HL-60 (cell line): Measurements from ENCODE around the gene FAM227B.

Experiments
- DNase-seq, 2 experiments: peaks; one replicate each; pipeline ENCODE4 v3.0.0-alpha.2; 2010 to 2020; ENCODE audit warnings: low read depth in 1 of 2, low spot score in 1 of 2
- H3K27ac ChIP-seq: fragments of 250-450 bp; sonication (Bioruptor Pico); replicated peaks from 2 replicates; pipeline ENCODE4 v1.5.1; 2020; ENCODE audit warnings: mild to moderate bottlenecking, moderate library complexity
- H3K27me3 ChIP-seq: fragments of 250-450 bp; sonication (Bioruptor Pico); 2 replicates; pipeline ENCODE4 v1.5.1; 2021; ENCODE audit warnings: mild to moderate bottlenecking, moderate library complexity; ENCODE audit not compliant: insufficient read depth, poor library complexity, severe bottlenecking
- H3K4me3 ChIP-seq: replicated peaks from 2 replicates; pipeline ENCODE4 v1.5.1; 2011; ENCODE audit warnings: mild to moderate bottlenecking, control low read depth, low read length; ENCODE audit not compliant: insufficient read depth
- CTCF ChIP-seq: IDR thresholded peaks from one replicate; pipeline ENCODE4 v1.5.1; 2011; ENCODE audit warnings: low read length, control low read depth, inconsistent platforms; ENCODE audit not compliant: insufficient read depth
- GABPA ChIP-seq: IDR thresholded peaks from 2 replicates; pipeline ENCODE4 v1.6.1; 2012; ENCODE audit warnings: low read depth
- POLR2AphosphoS5 ChIP-seq: IDR thresholded peaks from 2 replicates; pipeline ENCODE4 v1.6.1; 2012; ENCODE audit warnings: low read depth
- SPI1 ChIP-seq: IDR thresholded peaks from 2 replicates; pipeline ENCODE4 v1.6.1; 2012; ENCODE audit warnings: low read depth, mild to moderate bottlenecking, borderline replicate concordance
- TF ChIP-seq, protein P1 (sequence below): IDR thresholded peaks from 2 replicates; pipeline ENCODE4 v1.6.1; 2012; ENCODE audit warnings: low read depth; ENCODE audit not compliant: insufficient replicate concordance

FAM227B gene

DNA sequence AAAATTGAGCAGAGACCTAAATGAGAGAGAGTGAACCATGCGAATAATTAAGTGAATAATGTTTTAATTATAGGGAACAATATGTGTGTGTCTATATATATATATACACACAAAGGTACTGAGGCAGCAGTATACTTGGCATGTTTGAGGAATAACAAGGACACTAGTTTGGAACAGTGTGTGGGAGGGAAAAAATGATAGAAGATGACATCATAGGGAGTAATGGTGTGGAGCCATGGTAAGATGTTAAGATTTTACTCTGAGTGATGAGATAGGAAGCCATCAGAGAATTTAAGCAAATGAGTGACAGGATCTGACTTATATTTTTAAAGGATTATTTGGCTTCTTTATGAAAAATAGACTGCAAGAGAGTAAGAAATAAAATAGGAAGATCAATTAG is 29.4 kb upstream of the FAM227B start:
- Histone ChIP-seq H3K27ac (no peak overlapping the region), H3K27me3 (no peaks in the 10 kb centered on the region), H3K4me3 (no peak overlapping the region)
- no peak for TF ChIP-seq SPI1
- no peak for TF ChIP-seq GABPA
- TF ChIP-seq, protein P1, sequence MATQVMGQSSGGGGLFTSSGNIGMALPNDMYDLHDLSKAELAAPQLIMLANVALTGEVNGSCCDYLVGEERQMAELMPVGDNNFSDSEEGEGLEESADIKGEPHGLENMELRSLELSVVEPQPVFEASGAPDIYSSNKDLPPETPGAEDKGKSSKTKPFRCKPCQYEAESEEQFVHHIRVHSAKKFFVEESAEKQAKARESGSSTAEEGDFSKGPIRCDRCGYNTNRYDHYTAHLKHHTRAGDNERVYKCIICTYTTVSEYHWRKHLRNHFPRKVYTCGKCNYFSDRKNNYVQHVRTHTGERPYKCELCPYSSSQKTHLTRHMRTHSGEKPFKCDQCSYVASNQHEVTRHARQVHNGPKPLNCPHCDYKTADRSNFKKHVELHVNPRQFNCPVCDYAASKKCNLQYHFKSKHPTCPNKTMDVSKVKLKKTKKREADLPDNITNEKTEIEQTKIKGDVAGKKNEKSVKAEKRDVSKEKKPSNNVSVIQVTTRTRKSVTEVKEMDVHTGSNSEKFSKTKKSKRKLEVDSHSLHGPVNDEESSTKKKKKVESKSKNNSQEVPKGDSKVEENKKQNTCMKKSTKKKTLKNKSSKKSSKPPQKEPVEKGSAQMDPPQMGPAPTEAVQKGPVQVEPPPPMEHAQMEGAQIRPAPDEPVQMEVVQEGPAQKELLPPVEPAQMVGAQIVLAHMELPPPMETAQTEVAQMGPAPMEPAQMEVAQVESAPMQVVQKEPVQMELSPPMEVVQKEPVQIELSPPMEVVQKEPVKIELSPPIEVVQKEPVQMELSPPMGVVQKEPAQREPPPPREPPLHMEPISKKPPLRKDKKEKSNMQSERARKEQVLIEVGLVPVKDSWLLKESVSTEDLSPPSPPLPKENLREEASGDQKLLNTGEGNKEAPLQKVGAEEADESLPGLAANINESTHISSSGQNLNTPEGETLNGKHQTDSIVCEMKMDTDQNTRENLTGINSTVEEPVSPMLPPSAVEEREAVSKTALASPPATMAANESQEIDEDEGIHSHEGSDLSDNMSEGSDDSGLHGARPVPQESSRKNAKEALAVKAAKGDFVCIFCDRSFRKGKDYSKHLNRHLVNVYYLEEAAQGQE: no peak
- TF ChIP-seq POLR2AphosphoS5: no peak
- TF ChIP-seq CTCF: no peak
- DNase-seq: no peak

DNA sequence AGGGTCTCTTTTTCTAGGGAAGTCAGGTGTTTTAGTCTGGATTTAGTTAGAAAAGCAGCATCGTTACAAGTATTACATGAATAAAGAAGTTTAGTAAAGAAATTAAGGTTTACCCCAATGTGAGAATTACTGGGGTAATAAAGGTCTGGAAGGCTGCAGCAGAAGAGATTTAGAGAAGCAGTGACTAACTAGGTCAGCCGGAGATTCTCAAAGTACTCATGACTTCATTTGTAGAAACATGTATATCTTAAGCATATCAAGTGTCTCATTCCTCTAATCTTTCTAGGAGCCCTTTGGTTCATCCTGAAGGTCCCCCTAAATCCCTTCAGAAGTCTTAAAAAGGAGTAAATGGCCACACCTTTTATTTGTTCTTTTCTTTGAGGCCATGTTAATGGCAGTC is 26.3 kb upstream of the FAM227B start:
- H3K4me3 ChIP-seq: no peak overlapping the region
- H3K27me3 ChIP-seq: no peaks in the 10 kb centered on the region
- DNase-seq: no peak
- H3K27ac ChIP-seq: no peak overlapping the region
- no peak for TF ChIP-seq POLR2AphosphoS5

DNA sequence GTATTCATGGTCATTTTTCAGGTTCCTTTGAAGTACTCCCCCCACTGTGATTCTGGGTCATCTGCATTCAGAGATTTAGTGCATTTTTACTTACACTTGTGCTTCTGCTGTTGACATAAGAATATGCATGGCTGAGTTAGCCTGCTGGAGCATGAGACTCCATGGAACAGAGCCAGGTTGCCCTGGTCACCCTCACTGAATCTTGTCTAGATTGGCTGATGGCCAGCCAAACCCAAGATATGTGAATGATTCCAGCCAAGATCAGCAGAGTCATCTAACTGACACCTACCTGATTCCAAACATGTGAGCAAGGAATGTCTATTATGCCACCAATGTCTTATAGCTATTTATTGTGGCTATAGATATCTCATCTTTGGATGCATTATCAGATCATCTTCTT is 25.3 kb upstream of the FAM227B start:
- DNase-seq: no peak
- no peak overlapping the region for H3K4me3 ChIP-seq
- TF ChIP-seq POLR2AphosphoS5 (no peak), SPI1 (no peak), GABPA (no peak), CTCF (no peak)
- TF ChIP-seq, protein P1: no peak
- H3K27ac ChIP-seq: no peak overlapping the region
- H3K27me3 ChIP-seq: no peaks in the 10 kb centered on the region

DNA sequence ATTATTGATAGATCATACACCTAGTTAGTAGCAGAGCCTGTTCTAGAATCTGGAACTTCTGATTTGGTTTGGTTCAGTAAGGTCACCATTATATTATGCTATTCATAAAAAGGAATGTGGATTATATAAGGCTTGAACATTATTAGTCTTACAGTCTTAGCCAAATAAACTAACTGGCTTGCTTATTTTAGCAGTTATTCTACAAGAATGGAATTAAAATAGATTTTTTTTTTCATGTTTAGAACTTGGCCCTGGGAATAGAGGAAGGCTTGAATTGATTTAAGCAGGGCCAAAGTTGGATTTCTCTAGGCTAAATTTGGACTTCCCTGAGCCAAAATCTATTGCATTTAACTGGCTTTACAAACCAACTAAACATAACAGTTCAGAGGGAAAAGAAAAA is 24.7 kb upstream of the FAM227B start:
- no peak overlapping the region for H3K27ac ChIP-seq
- no peak for DNase-seq
- TF ChIP-seq GABPA (no peak), POLR2AphosphoS5 (no peak), CTCF (no peak), SPI1 (no peak)
- TF ChIP-seq, protein P1: no peak

More for the DNA sequence above, 24.7 kb upstream of the FAM227B start:
- Histone ChIP-seq H3K4me3 (no peak overlapping the region), H3K27me3 (no peaks in the 10 kb centered on the region)
